Measurements from ENCODE around the gene TAS2R4.

DNA sequence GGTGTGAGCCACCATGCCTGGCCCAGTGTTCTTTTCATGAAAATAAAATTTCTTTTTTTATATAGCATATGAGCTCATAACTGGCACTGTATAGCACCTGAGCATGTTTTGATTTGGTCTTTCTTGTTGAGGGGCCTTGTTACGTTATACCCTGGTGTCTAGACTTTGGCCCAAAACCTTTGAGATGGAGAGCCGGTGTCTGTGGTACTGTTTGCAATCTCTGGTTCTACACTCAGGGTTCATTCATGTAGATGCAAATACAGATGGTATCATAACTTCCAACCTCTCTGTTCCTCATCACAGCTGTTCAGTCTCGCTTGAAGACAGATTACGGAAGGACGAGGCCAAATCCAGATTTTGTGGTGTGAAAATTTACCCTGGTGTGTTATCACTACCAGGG lies 13.4 kb downstream of the TAS2R4 start, which contains the start of gene TAS2R5:
- TF ChIP-seq, protein P1, sequence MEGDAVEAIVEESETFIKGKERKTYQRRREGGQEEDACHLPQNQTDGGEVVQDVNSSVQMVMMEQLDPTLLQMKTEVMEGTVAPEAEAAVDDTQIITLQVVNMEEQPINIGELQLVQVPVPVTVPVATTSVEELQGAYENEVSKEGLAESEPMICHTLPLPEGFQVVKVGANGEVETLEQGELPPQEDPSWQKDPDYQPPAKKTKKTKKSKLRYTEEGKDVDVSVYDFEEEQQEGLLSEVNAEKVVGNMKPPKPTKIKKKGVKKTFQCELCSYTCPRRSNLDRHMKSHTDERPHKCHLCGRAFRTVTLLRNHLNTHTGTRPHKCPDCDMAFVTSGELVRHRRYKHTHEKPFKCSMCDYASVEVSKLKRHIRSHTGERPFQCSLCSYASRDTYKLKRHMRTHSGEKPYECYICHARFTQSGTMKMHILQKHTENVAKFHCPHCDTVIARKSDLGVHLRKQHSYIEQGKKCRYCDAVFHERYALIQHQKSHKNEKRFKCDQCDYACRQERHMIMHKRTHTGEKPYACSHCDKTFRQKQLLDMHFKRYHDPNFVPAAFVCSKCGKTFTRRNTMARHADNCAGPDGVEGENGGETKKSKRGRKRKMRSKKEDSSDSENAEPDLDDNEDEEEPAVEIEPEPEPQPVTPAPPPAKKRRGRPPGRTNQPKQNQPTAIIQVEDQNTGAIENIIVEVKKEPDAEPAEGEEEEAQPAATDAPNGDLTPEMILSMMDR (conservative IDR thresholded peaks at IDR 0.05), result no peak
- TF ChIP-seq ZFX (IDR thresholded peaks at IDR 0.05), result no peak

Measured in C4-2B (cell line).